GM18507 (cell line): Measurements from ENCODE around the gene PCDH12.
"Not testable (repeated sequence)": the region's sequence is repeated elsewhere in the genome, so short reads cannot be mapped to it uniquely, and the experiment has no call there.

ENCODE experiments used
- DNase-seq: peaks from one replicate; pipeline ENCODE4 v3.0.0; 2011; ENCODE audit warnings: low read depth; ENCODE audit not compliant: insufficient read length; ENCODE audit errors: extremely low spot score
- FAIRE-seq: peaks from 2 replicates; lab custom pipeline; 2011; peaks lifted over from hg19 to GRCh38; lab: Jason Lieb, UNC

The PCDH12 gene

GRCh38 chr5:141944076-141944475 lies 13.9 kb downstream of the PCDH12 start:
- DNase-seq (no peak), FAIRE-seq (no peak)

GRCh38 chr5:141942185-141942857 lies 15.7 kb downstream of the PCDH12 start:
- DNase-seq, result no peak
- no peak for FAIRE-seq

- no peak for FAIRE-seq
- no peak for DNase-seq
These were observed 16.2 kb downstream of the PCDH12 start for GRCh38 chr5:141941779-141942178.

- no peak for FAIRE-seq
These were observed 16.7 kb downstream of the PCDH12 start for GRCh38 chr5:141941307-141941706.

GRCh38 chr5:141940695-141941271 lies 17.2 kb downstream of the PCDH12 start:
- FAIRE-seq (no peak), DNase-seq (no peak)

More at GRCh38 chr5:141941307-141941706, 16.7 kb downstream of the PCDH12 start:
- no peak for DNase-seq

GRCh38 chr5:141935538-141935937 lies 22.5 kb downstream of the PCDH12 start:
- no peak for DNase-seq
- no peak for FAIRE-seq

GRCh38 chr5:141934099-141934844 lies 23.7 kb downstream of the PCDH12 start:
- FAIRE-seq, result no peak
- DNase-seq, result no peak

- FAIRE-seq, result no peak
These were observed 24.9 kb downstream of the PCDH12 start for GRCh38 chr5:141933151-141933550.

GRCh38 chr5:141931694-141932093 lies 26.3 kb downstream of the PCDH12 start:
- no peak for FAIRE-seq
- DNase-seq, result no peak

More at GRCh38 chr5:141933151-141933550, 24.9 kb downstream of the PCDH12 start:
- DNase-seq, result no peak

GRCh38 chr5:141929398-141930058 lies 28.5 kb downstream of the PCDH12 start:
- FAIRE-seq, result no peak
- DNase-seq, result no peak

GRCh38 chr5:141928051-141928450 lies 30.0 kb downstream of the PCDH12 start:
- DNase-seq (no peak), FAIRE-seq (no peak)

- FAIRE-seq (no peak), DNase-seq (no peak)
These were observed 31.6 kb downstream of the PCDH12 start for GRCh38 chr5:141926434-141926833.

GRCh38 chr5:141923448-141924313 lies 34.3 kb downstream of the PCDH12 start, which contains the start of gene DELE1:
Gene DELE1 (plus strand): TSS chr5:141923871. CDS start chr5:141923942, 71 bp downstream.
- peak; percentile 90 for FAIRE-seq
- peak; percentile 90 for DNase-seq

GRCh38 chr5:141922827-141923447 lies 35.1 kb downstream of the PCDH12 start:
- not testable (repeated sequence) for DNase-seq, FAIRE-seq

GRCh38 chr5:141920771-141921170 lies 37.2 kb downstream of the PCDH12 start:
- no peak for FAIRE-seq

GRCh38 chr5:141919218-141920119 lies 38.5 kb downstream of the PCDH12 start:
- DNase-seq (no peak), FAIRE-seq (no peak)

More at GRCh38 chr5:141920771-141921170, 37.2 kb downstream of the PCDH12 start:
- no peak for DNase-seq

- no peak for DNase-seq
- FAIRE-seq, result no peak
These were observed 40.2 kb downstream of the PCDH12 start for GRCh38 chr5:141917760-141918159.

GRCh38 chr5:141916522-141916921 lies 41.5 kb downstream of the PCDH12 start:
- peak; percentile 38 for FAIRE-seq
- no peak for DNase-seq
